Astrocyte (in vitro differentiated cells and primary cell): Measurements from ENCODE around the gene PHF12. TPM values are rescaled to one million over a fixed set of nuclear protein-coding genes. Genes with fewer than 3 reads are reported as not detected.

Experiments used
- DNase-seq: peaks from one replicate; pipeline ENCODE4 v3.0.0-alpha.2; 2010; ENCODE audit warnings: low read depth
- FAIRE-seq: peaks from 2 replicates; lab custom pipeline; 2011; peaks lifted over from hg19 to GRCh38; lab: Jason Lieb, UNC
- H2AFZ ChIP-seq: 2 replicates; pipeline ENCODE4 v1.6.0; 2012; ENCODE audit warnings: low read depth, low read length, inconsistent platforms
- H3K27ac ChIP-seq: 2 replicates; pipeline ENCODE4 v1.5.1; 2011; ENCODE audit warnings: low read depth, low read length, inconsistent platforms
- H3K27me3 ChIP-seq: 2 replicates; pipeline ENCODE4 v1.6.0; 2011; ENCODE audit warnings: low read length, inconsistent platforms; ENCODE audit not compliant: insufficient read depth
- H3K36me3 ChIP-seq: 2 replicates; pipeline ENCODE4 v1.5.1; 2011; ENCODE audit warnings: low read length, inconsistent platforms; ENCODE audit not compliant: insufficient read depth
- H3K4me1 ChIP-seq: 2 replicates; pipeline ENCODE4 v1.5.1; 2011; ENCODE audit warnings: low read length, inconsistent platforms; ENCODE audit not compliant: insufficient read depth
- H3K4me2 ChIP-seq: 2 replicates; pipeline ENCODE4 v1.6.0; 2012; ENCODE audit warnings: low read length, inconsistent platforms
- H3K4me3 ChIP-seq: 2 replicates; pipeline ENCODE4 v1.5.1; 2011; ENCODE audit warnings: low read depth, mild to moderate bottlenecking, low read length, inconsistent platforms; ENCODE audit not compliant: insufficient read depth
- H3K79me2 ChIP-seq: 2 replicates; pipeline ENCODE4 v1.6.0; 2012; ENCODE audit warnings: mild to moderate bottlenecking, low read length, inconsistent platforms; ENCODE audit not compliant: insufficient read depth
- H3K9ac ChIP-seq: 2 replicates; pipeline ENCODE4 v1.6.0; 2012; ENCODE audit warnings: mild to moderate bottlenecking, low read length, inconsistent platforms
- H3K9me3 ChIP-seq: 2 replicates; pipeline ENCODE4 v1.5.1; 2012; ENCODE audit warnings: low read depth, mild to moderate bottlenecking, low read length, inconsistent platforms; ENCODE audit not compliant: insufficient read depth
- H4K20me1 ChIP-seq: 2 replicates; pipeline ENCODE4 v1.6.0; 2012; ENCODE audit warnings: low read length, inconsistent platforms; ENCODE audit not compliant: insufficient read depth
- H3K27ac Mint-ChIP-seq: one replicate; pipeline ENCODE4 v1.8.0; 2021; ENCODE audit warnings: mild to moderate bottlenecking, mixed read lengths; ENCODE audit not compliant: unreplicated experiment
- H3K27me3 Mint-ChIP-seq: one replicate; pipeline ENCODE4 v1.8.0; 2021; ENCODE audit warnings: low read depth, mixed read lengths; ENCODE audit not compliant: unreplicated experiment
- H3K36me3 Mint-ChIP-seq: one replicate; pipeline ENCODE4 v1.8.0; 2021; ENCODE audit warnings: low read depth, mixed read lengths; ENCODE audit not compliant: unreplicated experiment
- H3K4me1 Mint-ChIP-seq: one replicate; pipeline ENCODE4 v1.8.0; 2021; ENCODE audit warnings: low read depth, mixed read lengths; ENCODE audit not compliant: unreplicated experiment
- H3K4me3 Mint-ChIP-seq: one replicate; pipeline ENCODE4 v1.8.0; 2021; ENCODE audit warnings: mild to moderate bottlenecking, moderate library complexity, mixed read lengths; ENCODE audit not compliant: unreplicated experiment
- H3K9me3 Mint-ChIP-seq: one replicate; pipeline ENCODE4 v1.8.0; 2021; ENCODE audit warnings: mild to moderate bottlenecking, mixed read lengths; ENCODE audit not compliant: unreplicated experiment
- CTCF ChIP-seq: IDR thresholded peaks from 2 replicates; pipeline ENCODE4 v1.5.1; 2011; ENCODE audit warnings: low read depth, mild to moderate bottlenecking, inconsistent platforms, low read length, moderate library complexity; ENCODE audit not compliant: insufficient read depth
- EZH2 ChIP-seq: IDR thresholded peaks from 2 replicates; pipeline ENCODE4 v1.6.1; 2012; ENCODE audit warnings: mild to moderate bottlenecking, low read length, inconsistent platforms; ENCODE audit not compliant: insufficient read depth
- total RNA-seq: library from RNA; stranded (reverse); gene quantifications from 2 replicates; pipeline ENCODE4 v1.2.1, GENCODE V29; 2021

Gene PHF12
- total RNA-seq, 1 donor from 2014 or later: 41.6 TPM

- Histone ChIP-seq H2AFZ (no peak overlapping the region), H3K79me2 (no peaks in the 10 kb centered on the region), H3K9me3 (no peaks in the 10 kb centered on the region), H3K27me3 (peaks cover 7% of the 10 kb centered on the region), H4K20me1 (no peaks in the 10 kb centered on the region), H3K4me2 (no peak overlapping the region), H3K4me3 (no peak overlapping the region), H3K9ac (no peak overlapping the region), H3K36me3 (no peaks in the 10 kb centered on the region), H3K27ac (no peak overlapping the region), H3K4me1 (peaks cover 8% of the 10 kb centered on the region)
- H3K27me3 Mint-ChIP-seq: peaks cover 47% of the 10 kb centered on the region
- TF ChIP-seq EZH2 (peak; percentile 51), CTCF (no peak)
- no peak overlapping the region for H3K4me3 Mint-ChIP-seq
- peaks cover 2% of the 10 kb centered on the region for H3K36me3 Mint-ChIP-seq
- DNase-seq (no peak), FAIRE-seq (no peak)
- H3K9me3 Mint-ChIP-seq: no peaks in the 10 kb centered on the region
- no peak overlapping the region for H3K27ac Mint-ChIP-seq
- H3K4me1 Mint-ChIP-seq: peaks cover 8% of the 10 kb centered on the region
Measured at GRCh38 chr17:28985950-28986713, 34.8 kb upstream of the PHF12 start.

- no peak overlapping the region for H3K4me3 ChIP-seq
- H3K9me3 Mint-ChIP-seq: no peaks in the 10 kb centered on the region
- H3K9ac ChIP-seq: no peak overlapping the region
- peak overlapping the region; percentile 50 for H3K27ac Mint-ChIP-seq
- no peaks in the 10 kb centered on the region for H3K9me3 ChIP-seq
- peaks cover 8% of the 10 kb centered on the region for H3K4me1 ChIP-seq
- peaks cover 54% of the 10 kb centered on the region for H3K27me3 Mint-ChIP-seq
- no peak overlapping the region for H3K4me2 ChIP-seq
- FAIRE-seq (no peak), DNase-seq (no peak)
- TF ChIP-seq CTCF (no peak), EZH2 (no peak)
- no peak overlapping the region for H3K27ac ChIP-seq
- no peak overlapping the region for H3K4me3 Mint-ChIP-seq
- H3K79me2 ChIP-seq: no peaks in the 10 kb centered on the region
- no peaks in the 10 kb centered on the region for H3K36me3 ChIP-seq
- H3K36me3 Mint-ChIP-seq: peaks cover 2% of the 10 kb centered on the region
- H4K20me1 ChIP-seq: no peaks in the 10 kb centered on the region
- H3K27me3 ChIP-seq: peaks cover 7% of the 10 kb centered on the region
- no peak overlapping the region for H2AFZ ChIP-seq
- H3K4me1 Mint-ChIP-seq: peaks cover 8% of the 10 kb centered on the region
Measured at GRCh38 chr17:28983286-28984230, 32.2 kb upstream of the PHF12 start.
